ENCODE data around the gene VAV3. TPM values are rescaled to one million over a fixed set of nuclear protein-coding genes. Genes with fewer than 3 reads are reported as not detected.

VAV3 gene
- polyA plus RNA-seq, 1 donor (not counting 4 experiments of a cell fraction or from before 2014, with no cell fraction given): 19.6 TPM

DNA sequence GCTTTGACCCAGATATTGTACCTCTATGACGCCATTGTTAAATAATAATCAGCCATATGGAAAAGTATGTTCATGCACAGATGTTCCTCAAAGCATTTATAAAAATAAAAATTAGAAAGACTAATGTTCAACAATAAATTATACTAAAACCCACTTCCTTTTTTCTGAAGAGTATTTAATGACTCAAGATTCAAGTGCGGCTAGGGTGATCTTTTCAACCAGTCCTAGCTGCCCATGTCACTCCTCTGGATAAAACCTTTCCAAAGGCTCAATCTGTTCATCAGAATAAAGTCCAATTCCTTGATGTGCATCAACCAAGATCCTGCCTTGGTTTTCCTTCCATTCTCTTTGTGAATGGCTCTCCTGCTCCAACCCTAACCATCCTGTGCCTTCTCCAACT is 292.0 kb downstream of the VAV3 start:
- dilution Hi-C loops (cut with MboI; ENCODE audit: extremely low pct_ligation_motif_present, low sequenced_read_pairs): no loop called here
- peaks cover 55% of the 10 kb centered on the region for H3K4me1 ChIP-seq (ENCODE audit: control insufficient read depth, extremely low read depth, insufficient read depth, low read length)
- no peak for DNase-seq (ENCODE audit: low read depth, low spot score)
- H3K79me2 ChIP-seq (ENCODE audit: control insufficient read depth, insufficient read depth, low read length): peaks cover 7% of the 10 kb centered on the region
- H3K27ac ChIP-seq (ENCODE audit: control insufficient read depth, insufficient read depth, low read length): no peak overlapping the region
- TF ChIP-seq, protein P1, sequence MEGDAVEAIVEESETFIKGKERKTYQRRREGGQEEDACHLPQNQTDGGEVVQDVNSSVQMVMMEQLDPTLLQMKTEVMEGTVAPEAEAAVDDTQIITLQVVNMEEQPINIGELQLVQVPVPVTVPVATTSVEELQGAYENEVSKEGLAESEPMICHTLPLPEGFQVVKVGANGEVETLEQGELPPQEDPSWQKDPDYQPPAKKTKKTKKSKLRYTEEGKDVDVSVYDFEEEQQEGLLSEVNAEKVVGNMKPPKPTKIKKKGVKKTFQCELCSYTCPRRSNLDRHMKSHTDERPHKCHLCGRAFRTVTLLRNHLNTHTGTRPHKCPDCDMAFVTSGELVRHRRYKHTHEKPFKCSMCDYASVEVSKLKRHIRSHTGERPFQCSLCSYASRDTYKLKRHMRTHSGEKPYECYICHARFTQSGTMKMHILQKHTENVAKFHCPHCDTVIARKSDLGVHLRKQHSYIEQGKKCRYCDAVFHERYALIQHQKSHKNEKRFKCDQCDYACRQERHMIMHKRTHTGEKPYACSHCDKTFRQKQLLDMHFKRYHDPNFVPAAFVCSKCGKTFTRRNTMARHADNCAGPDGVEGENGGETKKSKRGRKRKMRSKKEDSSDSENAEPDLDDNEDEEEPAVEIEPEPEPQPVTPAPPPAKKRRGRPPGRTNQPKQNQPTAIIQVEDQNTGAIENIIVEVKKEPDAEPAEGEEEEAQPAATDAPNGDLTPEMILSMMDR (optimal IDR thresholded peaks at IDR 0.05 in 1 of 3, IDR thresholded peaks at IDR 0.05 in 1 of 3, conservative IDR thresholded peaks at IDR 0.05 in 1 of 3; ENCODE audit: extremely low read depth in 1 of 3, insufficient read depth in 2 of 3, low read length in 3 of 3): no peak
- TF ChIP-seq EZH2 (IDR thresholded peaks at IDR 0.05; ENCODE audit: low read length): no peak
- H4K20me1 ChIP-seq (ENCODE audit: control insufficient read depth, extremely low read depth, insufficient read depth, low read length): no peaks in the 10 kb centered on the region
- no peaks in the 10 kb centered on the region for H3K27me3 ChIP-seq (ENCODE audit: control insufficient read depth, extremely low read depth, insufficient read depth, low read length)
- FAIRE-seq: no peak
- H3K9ac ChIP-seq (ENCODE audit: control insufficient read depth, extremely low read depth, insufficient read depth, low read length): no peak overlapping the region
- H3K36me3 ChIP-seq (ENCODE audit: control insufficient read depth in 2 of 2, extremely low read depth in 1 of 2, insufficient read depth in 2 of 2, low read length in 2 of 2): peaks cover 0 to 4% of the 10 kb centered on the region in 2 experiments
- peaks cover 3% of the 10 kb centered on the region for H3K9me3 ChIP-seq (ENCODE audit: control insufficient read depth, low read depth, low read length)
- no peak overlapping the region for H3K4me2 ChIP-seq (ENCODE audit: control insufficient read depth, extremely low read depth, insufficient read depth, low read depth, low read length)
- no peak overlapping the region for H2AFZ ChIP-seq (ENCODE audit: control insufficient read depth, low read length)
- no peak overlapping the region for H3K4me3 ChIP-seq (ENCODE audit: control insufficient read depth in 2 of 3, extremely low read depth in 1 of 3, insufficient read depth in 2 of 3, low read depth in 1 of 3, low read length in 3 of 3)
- H3K9me1 ChIP-seq (ENCODE audit: control insufficient read depth, extremely low read depth, insufficient read depth, low read length): no peaks in the 10 kb centered on the region

DNA sequence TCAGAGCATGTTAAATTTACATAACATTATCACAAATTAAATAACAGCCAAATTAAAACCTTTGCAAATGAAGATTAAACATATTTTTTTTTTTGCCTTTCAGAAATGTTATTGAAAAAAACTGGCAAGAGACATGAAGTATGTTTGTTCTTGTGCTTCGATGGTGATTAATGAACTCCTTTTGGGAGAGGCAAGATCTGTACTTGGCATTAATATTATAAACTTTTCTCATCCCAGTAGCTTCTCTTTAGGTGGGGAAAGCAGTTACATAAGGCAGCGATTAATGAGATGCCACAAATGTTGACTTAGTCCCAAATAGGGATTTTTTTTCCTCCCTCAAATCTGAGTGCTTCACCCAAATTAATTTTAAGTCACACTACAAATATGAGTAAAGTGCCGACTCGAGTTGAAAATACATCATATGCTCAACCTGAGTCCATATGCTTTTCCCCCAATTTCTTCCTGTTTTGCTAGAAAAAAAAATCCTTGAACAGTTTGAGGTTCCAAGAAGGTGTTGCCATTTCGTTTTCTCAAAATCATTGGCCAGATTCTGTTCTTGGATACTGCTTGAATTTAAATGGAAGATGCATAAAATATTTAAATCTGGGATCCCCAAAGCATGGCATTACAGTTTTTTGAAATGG is 294.5 kb downstream of the VAV3 start:
- Histone ChIP-seq H3K4me2 (ENCODE audit: control insufficient read depth, extremely low read depth, insufficient read depth, low read depth, low read length) (peak overlapping the region; percentile 98), H3K4me1 (ENCODE audit: control insufficient read depth, extremely low read depth, insufficient read depth, low read length) (peaks cover 52% of the 10 kb centered on the region), H3K9ac (ENCODE audit: control insufficient read depth, extremely low read depth, insufficient read depth, low read length) (peak overlapping the region; percentile 26), H3K9me3 (ENCODE audit: control insufficient read depth, low read depth, low read length) (peaks cover 3% of the 10 kb centered on the region), H3K4me3 (ENCODE audit: control insufficient read depth in 2 of 3, extremely low read depth in 1 of 3, insufficient read depth in 2 of 3, low read depth in 1 of 3, low read length in 3 of 3) (peak overlapping the region in 2 of 3 experiments; percentile 23 to 50), H2AFZ (ENCODE audit: control insufficient read depth, low read length) (peak overlapping the region; percentile 59), H3K9me1 (ENCODE audit: control insufficient read depth, extremely low read depth, insufficient read depth, low read length) (no peaks in the 10 kb centered on the region), H3K27me3 (ENCODE audit: control insufficient read depth, extremely low read depth, insufficient read depth, low read length) (no peaks in the 10 kb centered on the region), H3K27ac (ENCODE audit: control insufficient read depth, insufficient read depth, low read length) (peak overlapping the region; percentile 81), H3K36me3 (ENCODE audit: control insufficient read depth in 2 of 2, extremely low read depth in 1 of 2, insufficient read depth in 2 of 2, low read length in 2 of 2) (peaks cover 0 to 4% of the 10 kb centered on the region in 2 experiments), H3K79me2 (ENCODE audit: control insufficient read depth, insufficient read depth, low read length) (peaks cover 5% of the 10 kb centered on the region), H4K20me1 (ENCODE audit: control insufficient read depth, extremely low read depth, insufficient read depth, low read length) (no peaks in the 10 kb centered on the region)
- TF ChIP-seq, protein P1 (optimal IDR thresholded peaks at IDR 0.05 in 1 of 3, IDR thresholded peaks at IDR 0.05 in 1 of 3, conservative IDR thresholded peaks at IDR 0.05 in 1 of 3; ENCODE audit: extremely low read depth in 1 of 3, insufficient read depth in 2 of 3, low read length in 3 of 3): no peak
- no peak for TF ChIP-seq EZH2 (IDR thresholded peaks at IDR 0.05; ENCODE audit: low read length)
- DNase-seq (ENCODE audit: low read depth, low spot score): no peak
- dilution Hi-C loops (cut with MboI; ENCODE audit: extremely low pct_ligation_motif_present, low sequenced_read_pairs): no loop called here
- FAIRE-seq: no peak
